Adrenal gland (tissue), 12 donors: ENCODE data around the gene MBD2. TPM values are rescaled to one million over a fixed set of nuclear protein-coding genes. Genes with fewer than 3 reads are reported as not detected.
A peak's percentile ranks its signal among the peaks of the same experiment; 100 is the strongest.

Experiments used
- DNase-seq, 7 donors: peaks; one replicate each; pipeline ENCODE4 v3.0.0-alpha.2; 2019 to 2020
- H3K27ac ChIP-seq, 5 donors: fragments of 200-600 bp; sonication (generic) in 4 of 5; 1 replicate in 3 of 5; 2 replicates in 2 of 5; pipeline versions ENCODE4 v1.5.1 to v1.8.0; 2016 to 2020; ENCODE audit warnings: mild to moderate bottlenecking in 1 of 5
- H3K27me3 ChIP-seq: fragments of 200-600 bp; 2 replicates; pipeline ENCODE4 v1.8.0; 2021
- H3K36me3 ChIP-seq, 2 donors: fragments of 200-600 bp; replicated peaks in 1 of 2; 1 replicate in 1 of 2; 2 replicates in 1 of 2; pipeline versions ENCODE4 v1.5.1 to v1.8.0; 2018 to 2022
- H3K4me1 ChIP-seq, 2 donors: fragments of 200-600 bp; replicated peaks in 1 of 2; 1 replicate in 1 of 2; 2 replicates in 1 of 2; pipeline versions ENCODE4 v1.5.1 to v1.8.0; 2018 to 2021
- H3K4me3 ChIP-seq, 4 donors: fragments of 200-600 bp; sonication (generic) in 3 of 4; one replicate each; pipeline ENCODE4 v1.5.1; 2016 to 2018
- H3K9me3 ChIP-seq, 3 donors: fragments of 200-600 bp; sonication (generic) in 1 of 3; replicated peaks in 1 of 3; 1 replicate in 2 of 3; 2 replicates in 1 of 3; pipeline versions ENCODE4 v1.5.1 to v1.8.0; 2016 to 2021
- POLR2A ChIP-seq, 2 donors: fragments of 450-650 bp; IDR thresholded peaks; one replicate each; pipeline ENCODE4 v1.6.1; 2017; ENCODE audit warnings: antibody characterized with exemption in 2 of 2, mild to moderate bottlenecking in 2 of 2, moderate library complexity in 1 of 2
- WGBS, 4 donors: extraction: QIAGEN DNeasy Blood & Tissue Kit in 2 of 4; methylation state at CpG; one replicate each; pipeline versions ENCODE4 v1.1.5 to v1.1.7; 2013 to 2017; 5-methylcytosine and 5-hydroxymethylcytosine counted together
- intact Hi-C, 2 donors: fragments of 100-400 bp; cut with DNase I; formaldehyde crosslinking; loops; one replicate each; pipeline versions ENCODE4 v1.14.1 to v1.15.0; 2022 to 2023
- polyA plus RNA-seq, 3 donors: library from polyadenylated mRNA; stranded (reverse); fragments of 200-250 nt in 2 of 3; fragments of 350-450 nt in 1 of 3; fragmentation: Illumina TruSeq in 1 of 3; extraction: RNeasy Lipid Tissue Mini Kit (QIAGEN cat#74804) in 1 of 3; gene quantifications; one replicate each; pipeline ENCODE4 v1.2.3, GENCODE V29; 2013 to 2014
- total RNA-seq, 9 donors: library from RNA; depleted of rRNA in 4 of 9; stranded (reverse); fragments of >200 nt in 4 of 9; fragments of 120-200 nt in 1 of 9; fragmentation: NEBNext Ultra II Directional in 1 of 9; extraction: Animal tissue kit (Norgen Biotek cat#: 25700) in 1 of 9; gene quantifications; one replicate each; pipeline versions ENCODE4 v1.1.0 to v1.2.4, GENCODE V29; 2013 to 2023
- TF ChIP-seq, protein P1 (sequence below), 6 experiments: fragments of 450-650 bp in 4 of 6; fragments of 200-600 bp in 2 of 6; sonication (generic) in 1 of 6; IDR thresholded peaks; 1 replicate in 5 of 6; 2 replicates in 1 of 6; pipeline versions ENCODE4 v1.5.1 to v1.8.0; 2016 to 2021; ENCODE audit warnings: antibody characterized with exemption in 6 of 6, mild to moderate bottlenecking in 2 of 6, moderate library complexity in 1 of 6
- donor health status: healthy with polysubstance abuse.
- donor health status: Bipolar disorder and iron deficiency.
- donor health status: DM: yes; HTN: yes; CAD: no.
- donor health status: DM: no; HTN: no; CAD: no.
- donor health status: DM: no; HTN: no; CAD: no.
- donor health status: DM: yes; HTN: yes; CAD: no.

Gene MBD2
- total and polyA plus RNA-seq, 12 donors = 13.5 to 70.8 (median 30.1) TPM

- Histone ChIP-seq H3K27ac (no peak overlapping the region), H3K9me3 (no peaks in the 10 kb centered on the region), H3K4me1 (no peaks in the 10 kb centered on the region), H3K36me3 (no peaks in the 10 kb centered on the region), H3K4me3 (no peak overlapping the region), H3K27me3 (no peaks in the 10 kb centered on the region)
- TF ChIP-seq, protein P1, sequence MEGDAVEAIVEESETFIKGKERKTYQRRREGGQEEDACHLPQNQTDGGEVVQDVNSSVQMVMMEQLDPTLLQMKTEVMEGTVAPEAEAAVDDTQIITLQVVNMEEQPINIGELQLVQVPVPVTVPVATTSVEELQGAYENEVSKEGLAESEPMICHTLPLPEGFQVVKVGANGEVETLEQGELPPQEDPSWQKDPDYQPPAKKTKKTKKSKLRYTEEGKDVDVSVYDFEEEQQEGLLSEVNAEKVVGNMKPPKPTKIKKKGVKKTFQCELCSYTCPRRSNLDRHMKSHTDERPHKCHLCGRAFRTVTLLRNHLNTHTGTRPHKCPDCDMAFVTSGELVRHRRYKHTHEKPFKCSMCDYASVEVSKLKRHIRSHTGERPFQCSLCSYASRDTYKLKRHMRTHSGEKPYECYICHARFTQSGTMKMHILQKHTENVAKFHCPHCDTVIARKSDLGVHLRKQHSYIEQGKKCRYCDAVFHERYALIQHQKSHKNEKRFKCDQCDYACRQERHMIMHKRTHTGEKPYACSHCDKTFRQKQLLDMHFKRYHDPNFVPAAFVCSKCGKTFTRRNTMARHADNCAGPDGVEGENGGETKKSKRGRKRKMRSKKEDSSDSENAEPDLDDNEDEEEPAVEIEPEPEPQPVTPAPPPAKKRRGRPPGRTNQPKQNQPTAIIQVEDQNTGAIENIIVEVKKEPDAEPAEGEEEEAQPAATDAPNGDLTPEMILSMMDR (IDR thresholded peaks at IDR 0.05) = no peak
- TF ChIP-seq POLR2A (IDR thresholded peaks at IDR 0.05) = no peak
- intact Hi-C loops = no loop called here
- DNase-seq = no peak
Measured at GRCh38 chr18:54130631-54131030, 93.8 kb downstream of the MBD2 start.

- no peaks in the 10 kb centered on the region for H3K9me3 ChIP-seq
- H3K27me3 ChIP-seq = no peaks in the 10 kb centered on the region
- intact Hi-C loops = no loop called here
- no peak overlapping the region for H3K4me3 ChIP-seq
- no peaks in the 10 kb centered on the region for H3K36me3 ChIP-seq
- no peak for DNase-seq
- H3K4me1 ChIP-seq = no peaks in the 10 kb centered on the region
- H3K27ac ChIP-seq = no peak overlapping the region
- TF ChIP-seq, protein P1 (IDR thresholded peaks at IDR 0.05) = no peak
- no peak for TF ChIP-seq POLR2A (IDR thresholded peaks at IDR 0.05)
Measured at GRCh38 chr18:54130177-54130576, 94.3 kb downstream of the MBD2 start.

DNA sequence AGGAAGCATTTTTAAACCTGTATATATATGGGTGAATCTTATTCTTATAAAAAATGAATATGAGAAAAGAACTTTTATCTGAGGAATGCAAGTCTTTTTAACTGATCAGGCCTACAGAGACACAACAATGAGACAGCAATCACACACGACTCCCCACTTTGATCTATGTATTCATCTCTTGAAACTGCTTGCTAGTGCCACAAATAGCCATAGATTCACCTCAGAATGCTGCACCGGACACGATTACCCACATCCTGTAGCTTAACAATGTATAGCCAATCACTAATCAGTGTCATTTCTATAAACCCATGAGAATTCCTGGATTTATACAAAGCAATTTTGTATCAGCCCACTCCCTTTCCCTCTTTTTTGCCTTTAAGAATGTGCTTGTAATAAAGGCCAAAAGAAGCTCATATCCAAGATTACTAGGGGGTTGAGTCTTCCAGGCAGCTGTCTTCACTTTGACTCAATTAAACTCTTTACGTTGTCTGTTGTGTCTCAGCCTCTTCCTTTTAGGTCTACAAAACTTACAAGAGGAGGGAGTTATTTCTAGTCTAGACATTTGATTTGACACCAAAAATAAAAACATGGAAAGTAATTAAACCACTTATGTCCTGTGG is 94.9 kb downstream of the MBD2 start:
- H3K27ac ChIP-seq = no peak overlapping the region
- no peaks in the 10 kb centered on the region for H3K27me3 ChIP-seq
- no peak overlapping the region for H3K4me3 ChIP-seq
- WGBS, 4 donors = 66 to 88% (median 82%) methylated on average over 4 of the region's 4 CpGs
- no peaks in the 10 kb centered on the region for H3K36me3 ChIP-seq
- TF ChIP-seq, protein P1 (IDR thresholded peaks at IDR 0.05) = no peak
- no peak for TF ChIP-seq POLR2A (IDR thresholded peaks at IDR 0.05)
- DNase-seq = no peak
- H3K4me1 ChIP-seq = no peaks in the 10 kb centered on the region
- H3K9me3 ChIP-seq = no peaks in the 10 kb centered on the region
- intact Hi-C loops = loop anchor here in 1 of 2 donors (10.0 kb wide), 1 partner anchor 435 kb away; no protein-coding TSS in a partner anchor

DNA sequence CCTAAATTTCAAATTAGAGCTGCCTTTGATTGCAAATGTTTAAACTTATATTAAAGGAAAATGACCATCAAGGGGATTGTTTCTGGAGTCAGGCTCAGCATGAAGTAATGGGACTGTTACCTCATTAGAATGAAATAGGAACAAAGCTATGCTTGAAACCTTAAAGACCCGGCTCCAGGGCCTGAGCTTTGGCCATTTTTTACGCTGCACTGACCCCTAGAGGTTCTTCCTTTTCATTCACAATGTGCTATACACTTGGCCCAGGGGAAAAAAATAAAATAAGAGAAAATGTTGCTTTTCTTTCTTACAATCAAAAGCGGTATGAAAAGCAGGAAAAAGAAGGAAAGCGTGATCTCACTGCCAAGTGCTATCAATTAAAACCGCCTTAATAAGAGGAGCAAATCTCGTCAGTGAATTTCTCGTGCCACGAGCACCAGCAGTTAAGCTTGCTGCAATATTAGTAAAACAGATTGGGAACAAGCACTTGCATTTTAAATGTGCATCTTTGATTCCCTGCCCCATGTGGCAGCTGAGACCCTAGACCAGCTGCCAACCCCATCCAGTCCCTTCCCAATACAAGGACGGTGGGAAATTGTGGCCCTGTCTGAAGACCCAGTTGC is 96.6 kb downstream of the MBD2 start:
- TF ChIP-seq, protein P1 (IDR thresholded peaks at IDR 0.05) = peak; percentile 21 to 52 (median 39)
- no peak for TF ChIP-seq POLR2A (IDR thresholded peaks at IDR 0.05)
- Histone ChIP-seq H3K4me3 (no peak overlapping the region), H3K27ac (no peak overlapping the region), H3K36me3 (no peaks in the 10 kb centered on the region), H3K9me3 (no peaks in the 10 kb centered on the region), H3K4me1 (no peaks in the 10 kb centered on the region), H3K27me3 (no peaks in the 10 kb centered on the region)
- intact Hi-C loops = loop anchor here in 1 of 2 donors (10.0 kb wide), 1 partner anchor 433 kb away; no protein-coding TSS in a partner anchor
- DNase-seq = peak in 5 of 7 donors; percentile 16 to 45 (median 23)
- 71 to 76% (median 73%) methylated on average over 9 of the region's 9 CpGs for WGBS, 4 donors
